Peyer's patch (tissue), 4 donors: ENCODE data around the gene MPPED1. TPM values are rescaled to one million over a fixed set of nuclear protein-coding genes. Genes with fewer than 3 reads are reported as not detected.

ENCODE experiments used
- DNase-seq, 3 donors: peaks; one replicate each; pipeline ENCODE4 v3.0.0-alpha.2; 2017 to 2019
- H3K27ac ChIP-seq, 4 donors: fragments of 200-600 bp; sonication (generic); one replicate each; pipeline ENCODE4 v1.5.1; 2016 to 2019
- H3K27me3 ChIP-seq, 2 donors: fragments of 200-600 bp; sonication (generic); one replicate each; pipeline ENCODE4 v1.5.1; 2019
- H3K36me3 ChIP-seq, 3 donors: fragments of 200-600 bp; sonication (generic); one replicate each; pipeline ENCODE4 v1.5.1; 2016 to 2019
- H3K4me1 ChIP-seq, 4 donors: fragments of 200-600 bp; sonication (generic); one replicate each; pipeline ENCODE4 v1.5.1; 2016 to 2019
- H3K4me3 ChIP-seq, 4 donors: fragments of 200-600 bp; sonication (generic); 1 replicate in 3 of 4; 2 replicates in 1 of 4; pipeline ENCODE4 v1.5.1; 2016 to 2019; ENCODE audit warnings: mild to moderate bottlenecking in 1 of 4
- H3K9me3 ChIP-seq, 4 donors: fragments of 200-600 bp; sonication (generic); one replicate each; pipeline ENCODE4 v1.5.1; 2016 to 2019; ENCODE audit warnings: mild to moderate bottlenecking in 1 of 4
- POLR2A ChIP-seq, 2 donors: fragments of 450-650 bp; IDR thresholded peaks; one replicate each; pipeline ENCODE4 v1.5.1; 2017; ENCODE audit warnings: antibody characterized with exemption in 2 of 2, mild to moderate bottlenecking in 2 of 2, moderate library complexity in 2 of 2
- total RNA-seq, 4 donors: library from RNA; depleted of rRNA; stranded (reverse); fragments of >200 nt; gene quantifications; one replicate each; pipeline ENCODE4 v1.1.0, GENCODE V29; 2016
- TF ChIP-seq, protein P1 (sequence below), 6 experiments: fragments of 450-650 bp in 4 of 6; fragments of 200-600 bp in 2 of 6; sonication (generic) in 1 of 6; IDR thresholded peaks; one replicate each; pipeline ENCODE4 v1.5.1; 2017 to 2019; ENCODE audit warnings: antibody characterized with exemption in 6 of 6, mild to moderate bottlenecking in 3 of 6, moderate library complexity in 1 of 6

MPPED1 gene
- total RNA-seq, 4 donors from 2014 or later, result not detected

GRCh38 chr22:43375951-43376455 lies 35.8 kb upstream of the MPPED1 start:
- Histone ChIP-seq H3K4me3 (no peak overlapping the region), H3K27ac (no peak overlapping the region), H3K4me1 (peaks cover 0 to 10% (median 0%) of the 10 kb centered on the region in 4 donors), H3K9me3 (peaks cover 0 to 8% (median 0%) of the 10 kb centered on the region in 4 donors), H3K27me3 (no peaks in the 10 kb centered on the region), H3K36me3 (no peaks in the 10 kb centered on the region)
- no peak for DNase-seq
- TF ChIP-seq POLR2A (IDR thresholded peaks at IDR 0.05), result no peak
- TF ChIP-seq, protein P1, sequence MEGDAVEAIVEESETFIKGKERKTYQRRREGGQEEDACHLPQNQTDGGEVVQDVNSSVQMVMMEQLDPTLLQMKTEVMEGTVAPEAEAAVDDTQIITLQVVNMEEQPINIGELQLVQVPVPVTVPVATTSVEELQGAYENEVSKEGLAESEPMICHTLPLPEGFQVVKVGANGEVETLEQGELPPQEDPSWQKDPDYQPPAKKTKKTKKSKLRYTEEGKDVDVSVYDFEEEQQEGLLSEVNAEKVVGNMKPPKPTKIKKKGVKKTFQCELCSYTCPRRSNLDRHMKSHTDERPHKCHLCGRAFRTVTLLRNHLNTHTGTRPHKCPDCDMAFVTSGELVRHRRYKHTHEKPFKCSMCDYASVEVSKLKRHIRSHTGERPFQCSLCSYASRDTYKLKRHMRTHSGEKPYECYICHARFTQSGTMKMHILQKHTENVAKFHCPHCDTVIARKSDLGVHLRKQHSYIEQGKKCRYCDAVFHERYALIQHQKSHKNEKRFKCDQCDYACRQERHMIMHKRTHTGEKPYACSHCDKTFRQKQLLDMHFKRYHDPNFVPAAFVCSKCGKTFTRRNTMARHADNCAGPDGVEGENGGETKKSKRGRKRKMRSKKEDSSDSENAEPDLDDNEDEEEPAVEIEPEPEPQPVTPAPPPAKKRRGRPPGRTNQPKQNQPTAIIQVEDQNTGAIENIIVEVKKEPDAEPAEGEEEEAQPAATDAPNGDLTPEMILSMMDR (IDR thresholded peaks at IDR 0.05), result no peak

DNA sequence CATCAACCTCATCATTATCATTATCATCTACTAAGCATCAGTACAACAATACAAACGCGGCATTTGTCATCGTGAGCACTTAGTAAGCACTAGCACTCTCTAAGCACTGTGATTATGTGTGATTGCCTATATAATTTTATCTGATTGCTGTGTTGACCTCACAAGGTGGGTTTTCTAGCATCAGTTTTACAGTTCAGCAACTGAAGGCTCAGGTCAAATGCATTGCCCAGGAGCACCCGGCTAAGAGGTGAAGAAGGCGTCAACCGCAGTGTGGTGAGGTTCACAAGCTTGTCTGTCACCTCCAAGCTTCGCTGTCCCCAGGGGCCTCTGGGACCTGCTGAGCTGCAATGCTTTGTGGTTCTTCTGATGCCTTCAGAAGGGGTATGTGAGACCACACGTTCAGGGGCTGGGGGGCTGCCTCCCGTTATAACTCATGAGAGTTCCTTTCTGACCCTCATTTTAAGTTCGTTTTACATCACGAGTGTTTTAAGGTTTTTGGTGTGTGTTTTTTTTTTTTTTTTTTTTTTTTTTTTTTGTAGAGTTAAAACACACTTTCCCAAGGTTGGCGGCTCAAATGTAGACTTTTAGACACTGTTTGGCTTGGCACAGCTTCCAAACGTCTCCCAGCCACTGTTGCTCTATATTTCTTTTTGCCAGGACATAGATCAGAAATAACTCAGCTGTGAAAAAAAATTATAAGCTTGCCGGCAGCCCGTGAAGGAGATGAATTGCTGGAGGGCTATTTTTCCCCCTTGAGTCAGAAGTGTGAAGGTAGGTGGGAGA lies 34.9 kb upstream of the MPPED1 start:
- Histone ChIP-seq H3K9me3 (peaks cover 0 to 8% (median 0%) of the 10 kb centered on the region in 4 donors), H3K4me1 (peaks cover 0 to 17% (median 0%) of the 10 kb centered on the region in 4 donors), H3K27me3 (no peaks in the 10 kb centered on the region), H3K4me3 (no peak overlapping the region), H3K36me3 (no peaks in the 10 kb centered on the region), H3K27ac (peak overlapping the region in 1 of 4 donors; percentile 36)
- peak in 2 of 3 donors; percentile 21 to 78 for DNase-seq
- TF ChIP-seq, protein P1 (IDR thresholded peaks at IDR 0.05), result no peak
- TF ChIP-seq POLR2A (IDR thresholded peaks at IDR 0.05), result no peak

- no peak for DNase-seq
- H3K9me3 ChIP-seq, result peaks cover 0 to 8% (median 0%) of the 10 kb centered on the region in 4 donors
- H3K27me3 ChIP-seq, result no peaks in the 10 kb centered on the region
- H3K36me3 ChIP-seq, result no peaks in the 10 kb centered on the region
- peaks cover 0 to 17% (median 0%) of the 10 kb centered on the region in 4 donors for H3K4me1 ChIP-seq
- no peak overlapping the region for H3K4me3 ChIP-seq
- peak overlapping the region in 1 of 4 donors; percentile 36 for H3K27ac ChIP-seq
- TF ChIP-seq, protein P1 (IDR thresholded peaks at IDR 0.05), result no peak
- no peak for TF ChIP-seq POLR2A (IDR thresholded peaks at IDR 0.05)
Observed at GRCh38 chr22:43377548-43377895, 34.3 kb upstream of the MPPED1 start.

DNA sequence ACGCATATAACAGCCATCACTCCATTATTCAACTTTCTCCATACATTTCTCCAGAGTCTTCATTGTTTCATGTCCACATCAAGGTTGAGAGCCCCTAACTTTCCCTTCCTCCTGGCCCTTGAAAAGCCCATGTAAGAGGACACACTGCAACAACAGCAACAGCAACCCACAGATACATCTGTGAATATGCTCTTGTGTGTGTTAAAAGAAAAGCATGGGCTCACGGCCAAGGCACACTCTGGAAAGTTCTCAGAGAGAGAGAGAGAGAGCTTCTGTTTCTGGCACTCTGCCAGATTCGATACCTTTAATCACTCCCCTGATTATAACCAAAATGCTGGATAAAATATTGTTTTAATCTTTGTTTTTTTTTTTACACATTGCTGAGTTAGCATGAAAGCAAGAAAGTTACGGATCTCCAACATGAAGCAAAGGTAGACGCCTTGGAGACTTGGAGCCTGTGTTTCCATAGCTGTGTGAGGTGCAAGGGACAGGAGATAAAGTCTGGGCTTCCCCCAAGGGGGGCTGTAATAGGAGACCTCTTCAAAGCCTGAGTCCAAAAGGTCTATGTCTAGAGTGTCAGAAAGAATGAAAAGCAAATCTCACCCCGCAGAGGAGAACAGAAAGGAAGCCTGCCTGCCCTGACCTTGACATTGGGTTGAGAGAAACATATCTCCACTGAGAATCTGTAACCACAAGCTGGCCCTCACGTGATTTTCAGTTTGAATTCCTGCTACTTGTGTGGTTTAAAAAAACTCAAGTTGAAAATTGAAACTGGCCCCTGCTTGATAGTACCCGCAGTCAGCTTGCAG lies 33.7 kb upstream of the MPPED1 start:
- H3K9me3 ChIP-seq, result peaks cover 0 to 8% (median 0%) of the 10 kb centered on the region in 4 donors
- DNase-seq, result peak in 1 of 3 donors; percentile 56
- H3K36me3 ChIP-seq, result no peaks in the 10 kb centered on the region
- H3K4me3 ChIP-seq, result no peak overlapping the region
- peaks cover 0 to 17% (median 0%) of the 10 kb centered on the region in 4 donors for H3K4me1 ChIP-seq
- peak overlapping the region in 1 of 4 donors; percentile 36 for H3K27ac ChIP-seq
- no peak for TF ChIP-seq POLR2A (IDR thresholded peaks at IDR 0.05)
- TF ChIP-seq, protein P1 (IDR thresholded peaks at IDR 0.05), result no peak
- H3K27me3 ChIP-seq, result no peaks in the 10 kb centered on the region

GRCh38 chr22:43381693-43382092 lies 30.1 kb upstream of the MPPED1 start:
- peak overlapping the region in 2 of 4 donors; percentile 14 to 67 for H3K27ac ChIP-seq

More at GRCh38 chr22:43381693-43382092, 30.1 kb upstream of the MPPED1 start:
- H3K4me3 ChIP-seq, result no peak overlapping the region
- H3K36me3 ChIP-seq, result no peaks in the 10 kb centered on the region
- H3K9me3 ChIP-seq, result no peaks in the 10 kb centered on the region
- no peaks in the 10 kb centered on the region for H3K27me3 ChIP-seq
- peak in 1 of 3 donors; percentile 55 for DNase-seq
- TF ChIP-seq, protein P1 (IDR thresholded peaks at IDR 0.05), result no peak
- TF ChIP-seq POLR2A (IDR thresholded peaks at IDR 0.05), result no peak
- H3K4me1 ChIP-seq, result peaks cover 0 to 17% (median 0%) of the 10 kb centered on the region in 4 donors
